NOMO-1 treated with dmso at 0.1 percent for 144 hours (cell line): ENCODE data around the gene DCDC1.
"Not testable (repeated sequence)": the region's sequence is repeated elsewhere in the genome, so short reads cannot be mapped to it uniquely, and the experiment has no call there.

Experiments
- DNase-seq: peaks from one replicate; lab custom pipeline; 2025; ENCODE audit not compliant: unreplicated experiment; lab: John Stamatoyannopoulos, UW

Gene DCDC1

GRCh38 chr11:31337806-31338205, 31.7 kb downstream of the DCDC1 start:
- no peak for DNase-seq

GRCh38 chr11:31328697-31329096, 40.8 kb downstream of the DCDC1 start:
- DNase-seq: no peak

GRCh38 chr11:31327417-31327816, 42.1 kb downstream of the DCDC1 start:
- no peak for DNase-seq

GRCh38 chr11:31326470-31327148, 42.9 kb downstream of the DCDC1 start:
- DNase-seq: no peak

DNA sequence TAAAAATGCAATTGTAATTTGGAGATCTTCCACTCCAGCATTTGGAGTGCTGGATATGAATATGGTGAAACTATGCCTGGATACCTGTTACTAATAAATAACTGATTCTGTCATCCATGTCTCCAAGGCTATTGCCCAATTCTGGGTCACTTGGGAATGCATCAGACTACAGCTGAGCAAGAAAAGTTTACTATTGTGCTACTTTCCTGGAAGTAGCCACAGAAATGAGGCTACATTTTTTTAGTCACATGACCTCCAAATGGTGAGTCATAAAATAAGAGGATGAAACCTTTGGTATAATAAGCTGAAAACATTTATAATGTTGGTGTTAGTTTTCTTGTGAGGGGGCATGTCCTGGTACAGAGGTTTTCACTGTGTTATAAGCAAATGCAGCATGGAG, 44.4 kb downstream of the DCDC1 start:
- DNase-seq: no peak

GRCh38 chr11:31323145-31323544, 46.4 kb downstream of the DCDC1 start:
- DNase-seq: no peak

GRCh38 chr11:31321494-31321893, 48.0 kb downstream of the DCDC1 start:
- not testable (repeated sequence) for DNase-seq

DNA sequence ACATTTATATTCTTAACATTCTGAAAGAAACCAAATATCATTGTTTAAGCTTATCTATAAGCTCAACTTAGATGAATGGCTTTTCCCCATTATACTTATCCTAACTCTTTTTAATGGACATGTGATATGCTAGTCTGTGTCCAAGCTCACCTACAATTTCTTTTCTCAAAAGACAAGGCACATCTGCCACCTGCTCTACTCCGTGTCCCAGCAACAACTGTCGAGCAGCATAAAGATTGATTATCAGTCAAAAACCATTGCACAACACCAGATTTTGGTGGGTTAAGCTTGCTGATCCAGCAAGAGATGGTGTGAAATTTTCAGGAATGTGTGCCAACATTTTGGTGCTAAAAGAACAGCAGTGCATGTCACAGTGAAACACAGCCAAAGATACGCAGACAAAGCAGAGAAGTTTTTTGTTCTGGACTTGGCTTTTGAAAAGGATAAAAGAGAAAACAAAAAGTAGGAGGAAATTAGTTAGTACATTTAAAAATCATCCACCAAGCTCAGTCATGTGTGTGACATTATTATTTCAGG, 65.8 kb downstream of the DCDC1 start:
- DNase-seq: no peak

- DNase-seq: no peak
Observed at GRCh38 chr11:31301549-31302510, 67.7 kb downstream of the DCDC1 start.

DNA sequence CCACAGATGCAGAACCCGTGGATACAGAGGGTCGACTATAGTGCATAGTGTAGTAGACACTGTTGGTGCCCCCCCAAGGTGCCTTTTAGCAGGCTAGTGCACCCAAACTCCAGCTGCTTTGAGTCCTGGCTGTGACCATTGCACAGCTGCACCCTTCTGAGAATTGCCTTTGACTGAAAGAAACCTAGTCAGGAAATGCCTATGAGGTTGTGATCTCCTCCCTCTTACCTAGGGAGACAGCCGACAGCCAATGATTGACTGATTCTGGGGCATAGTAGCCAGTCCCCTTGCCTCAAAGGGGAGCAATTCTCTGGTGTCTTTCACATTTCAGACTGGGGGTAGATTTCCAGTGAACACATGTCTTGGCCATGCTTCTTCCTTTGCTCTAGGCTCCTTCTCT, 74.2 kb downstream of the DCDC1 start:
- DNase-seq: no peak

DNA sequence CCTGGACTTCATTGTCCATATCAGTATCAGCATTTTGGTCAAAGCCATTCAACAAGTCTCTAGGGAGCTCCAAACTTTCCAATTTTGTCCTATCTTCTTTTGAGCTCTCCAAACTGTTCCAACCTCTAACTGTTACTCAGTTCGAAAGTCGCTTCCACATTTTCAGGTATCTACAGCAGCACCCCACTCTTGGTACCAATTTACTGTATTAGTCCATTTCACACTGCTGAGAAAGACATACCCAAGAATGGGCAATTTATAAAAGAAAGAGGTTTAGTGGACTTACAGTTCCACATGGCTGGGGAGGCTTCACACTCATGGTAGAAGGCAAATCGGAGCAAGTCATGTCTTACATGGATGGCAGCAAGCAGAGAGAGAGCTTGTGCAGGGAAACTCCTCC, 96.0 kb downstream of the DCDC1 start:
- DNase-seq: not testable (repeated sequence)

GRCh38 chr11:31267720-31268119, 101.8 kb downstream of the DCDC1 start:
- no peak for DNase-seq

- DNase-seq: no peak
Observed at GRCh38 chr11:31264834-31265233, 104.7 kb downstream of the DCDC1 start.

GRCh38 chr11:31262761-31263160, 106.8 kb downstream of the DCDC1 start:
- no peak for DNase-seq

DNA sequence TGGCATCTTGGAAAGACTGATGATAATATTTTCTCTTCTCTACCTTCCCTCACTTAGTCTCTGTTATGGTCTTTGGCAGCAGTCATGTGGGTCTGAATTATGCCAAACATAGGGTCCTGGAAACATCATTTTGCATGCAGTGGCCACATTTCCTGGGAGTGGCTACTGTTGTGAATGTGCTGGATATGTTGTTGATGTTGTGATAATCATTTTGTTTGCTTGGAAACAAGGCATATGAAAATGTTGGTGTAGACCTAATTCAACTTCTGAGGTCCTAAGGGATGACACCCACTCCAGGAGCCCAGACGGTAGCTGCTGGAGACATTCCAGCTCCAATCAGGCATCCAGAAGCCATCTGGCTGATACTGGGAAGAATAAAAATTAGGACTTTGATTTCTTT, 109.7 kb downstream of the DCDC1 start:
- no peak for DNase-seq

DNA sequence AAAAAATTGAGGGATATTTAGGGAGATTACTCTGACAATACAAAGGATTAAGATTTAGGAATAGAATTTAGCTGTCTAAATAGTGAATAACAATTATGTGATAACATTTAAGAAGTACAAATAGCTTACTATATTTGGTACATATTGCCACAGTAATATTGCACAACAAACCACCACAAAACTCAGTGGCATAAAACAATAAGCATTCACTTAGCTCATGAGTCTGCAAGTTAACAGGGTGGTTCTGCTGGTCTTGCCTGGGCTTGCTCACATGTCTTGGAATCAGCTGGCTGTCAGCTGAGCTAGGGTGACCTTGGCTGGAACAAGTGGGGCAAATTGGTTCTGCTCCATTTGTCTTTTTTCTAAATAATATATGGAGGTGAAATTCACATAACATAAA, 115.1 kb downstream of the DCDC1 start:
- DNase-seq: peak; percentile 19

GRCh38 chr11:31248768-31249167, 120.8 kb downstream of the DCDC1 start:
- no peak for DNase-seq

DNA sequence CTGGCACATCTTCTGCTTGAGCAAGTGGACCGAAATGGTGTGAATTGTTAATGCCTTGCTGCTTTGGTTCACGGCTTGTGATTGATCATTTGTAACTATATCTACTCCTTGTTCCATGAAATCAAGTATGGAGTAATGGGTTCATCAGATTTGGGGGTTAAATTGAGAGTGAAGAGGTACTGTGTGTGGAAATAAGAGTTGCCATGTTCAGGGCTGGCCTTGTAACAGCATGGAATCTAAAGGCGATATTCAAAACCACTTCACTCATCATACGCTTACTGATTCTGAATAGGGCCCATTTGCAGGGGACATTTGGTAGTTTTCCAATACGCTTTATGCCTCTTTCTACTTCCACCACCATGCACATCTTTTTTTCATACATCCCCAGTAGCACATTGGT, 122.2 kb downstream of the DCDC1 start:
- DNase-seq: no peak

DNA sequence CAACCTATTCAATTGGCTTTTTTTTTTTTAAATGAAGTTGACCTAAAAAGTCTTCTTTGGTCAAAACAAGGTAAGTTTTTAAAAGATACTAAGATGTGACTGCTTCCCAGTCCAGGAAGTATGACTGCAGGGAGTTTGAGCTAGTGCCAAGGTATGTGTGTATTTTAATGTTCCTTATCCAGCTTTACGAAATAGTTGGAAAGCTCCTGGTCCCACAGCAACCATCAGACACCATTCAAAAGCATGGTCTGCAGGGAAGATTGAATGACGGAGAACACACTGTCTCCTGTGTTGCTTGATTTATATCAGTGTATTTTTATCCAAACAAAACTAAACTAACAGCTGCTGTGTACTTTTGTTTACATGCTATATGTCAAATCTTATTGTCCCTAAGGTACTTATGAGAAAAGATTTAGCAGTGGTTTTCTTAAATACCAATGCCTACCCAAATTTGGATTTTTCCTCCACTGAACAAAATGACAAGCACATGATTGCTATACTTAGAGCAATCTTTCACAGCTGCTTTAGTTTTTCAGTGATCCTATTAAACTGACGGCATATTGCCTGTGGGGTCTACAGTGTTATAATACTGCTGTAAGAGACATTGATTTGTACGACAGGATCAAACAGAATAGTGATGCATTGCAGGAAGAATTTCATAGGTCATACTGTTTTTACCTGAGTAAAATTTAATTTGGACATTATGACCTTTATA, 122.9 kb downstream of the DCDC1 start:
- no peak for DNase-seq

GRCh38 chr11:31243706-31244105, 125.8 kb downstream of the DCDC1 start:
- no peak for DNase-seq

- peak; percentile 4 for DNase-seq
Observed at GRCh38 chr11:31240340-31240904, 129.1 kb downstream of the DCDC1 start.
